Measurements from ENCODE around the gene EMILIN3. TPM values are rescaled to one million over a fixed set of nuclear protein-coding genes. Genes with fewer than 3 reads are reported as not detected.

EMILIN3 gene
- total RNA-seq, 1 donor from 2014 or later: 0.47 TPM

- no peaks in the 10 kb centered on the region for H3K36me3 Mint-ChIP-seq (ENCODE audit: low read depth)
- no peak for TF ChIP-seq CTCF (IDR thresholded peaks at IDR 0.05)
- H3K27me3 Mint-ChIP-seq (ENCODE audit: low read depth): no peaks in the 10 kb centered on the region
- no peak overlapping the region for H3K4me3 Mint-ChIP-seq (ENCODE audit: unreplicated experiment)
- DNase-seq (ENCODE audit: low spot score): no peak
- no peak overlapping the region for H3K27ac Mint-ChIP-seq (ENCODE audit: unreplicated experiment)
- no peaks in the 10 kb centered on the region for H3K9me3 Mint-ChIP-seq (ENCODE audit: low read depth)
- peaks cover 15% of the 10 kb centered on the region for H3K4me1 Mint-ChIP-seq (ENCODE audit: low read depth)
Observed at GRCh38 chr20:41391587-41392001, 25.0 kb upstream of the EMILIN3 start.

DNA sequence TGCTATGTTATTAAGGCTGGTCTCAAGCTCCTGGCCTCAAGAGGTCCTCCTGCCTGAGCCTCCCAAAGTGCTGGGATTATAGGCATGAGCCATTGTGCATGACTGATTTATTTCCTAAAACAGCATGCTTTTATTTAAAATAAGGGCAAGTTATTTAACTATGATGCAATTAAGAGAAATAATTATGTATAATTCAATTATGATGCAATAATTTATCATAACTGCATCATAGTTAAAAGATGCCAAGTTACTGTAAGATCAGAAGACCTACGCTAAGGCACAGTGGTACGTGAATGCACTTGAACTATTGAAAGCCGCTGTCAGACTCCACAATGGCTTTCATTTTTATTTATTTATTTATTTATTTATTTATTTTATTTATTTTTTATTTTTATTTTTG, 24.3 kb upstream of the EMILIN3 start:
- H3K27me3 Mint-ChIP-seq (ENCODE audit: low read depth): no peaks in the 10 kb centered on the region
- H3K27ac Mint-ChIP-seq (ENCODE audit: unreplicated experiment): no peak overlapping the region
- TF ChIP-seq CTCF (IDR thresholded peaks at IDR 0.05): no peak
- no peaks in the 10 kb centered on the region for H3K36me3 Mint-ChIP-seq (ENCODE audit: low read depth)
- peaks cover 12% of the 10 kb centered on the region for H3K4me1 Mint-ChIP-seq (ENCODE audit: low read depth)
- no peaks in the 10 kb centered on the region for H3K9me3 Mint-ChIP-seq (ENCODE audit: low read depth)
- H3K4me3 Mint-ChIP-seq (ENCODE audit: unreplicated experiment): no peak overlapping the region
- no peak for DNase-seq (ENCODE audit: low spot score)

GRCh38 chr20:41387444-41387851, 20.8 kb upstream of the EMILIN3 start:
- peak; percentile 46 for DNase-seq (ENCODE audit: low spot score)
- Mint-ChIP-seq H3K9me3 (ENCODE audit: low read depth) (no peaks in the 10 kb centered on the region), H3K36me3 (ENCODE audit: low read depth) (no peaks in the 10 kb centered on the region), H3K4me3 (ENCODE audit: unreplicated experiment) (no peak overlapping the region), H3K4me1 (ENCODE audit: low read depth) (peaks cover 12% of the 10 kb centered on the region), H3K27me3 (ENCODE audit: low read depth) (no peaks in the 10 kb centered on the region), H3K27ac (ENCODE audit: unreplicated experiment) (no peak overlapping the region)
- peak; percentile 43 for TF ChIP-seq CTCF (IDR thresholded peaks at IDR 0.05)

- no peak for TF ChIP-seq CTCF (IDR thresholded peaks at IDR 0.05)
- DNase-seq (ENCODE audit: low spot score): peak; percentile 55
- Mint-ChIP-seq H3K36me3 (ENCODE audit: low read depth) (no peaks in the 10 kb centered on the region), H3K27me3 (ENCODE audit: low read depth) (no peaks in the 10 kb centered on the region), H3K4me3 (ENCODE audit: unreplicated experiment) (no peak overlapping the region), H3K27ac (ENCODE audit: unreplicated experiment) (no peak overlapping the region), H3K4me1 (ENCODE audit: low read depth) (peaks cover 7% of the 10 kb centered on the region), H3K9me3 (ENCODE audit: low read depth) (no peaks in the 10 kb centered on the region)
Observed at GRCh38 chr20:41386502-41387427, 20.1 kb upstream of the EMILIN3 start.

DNA sequence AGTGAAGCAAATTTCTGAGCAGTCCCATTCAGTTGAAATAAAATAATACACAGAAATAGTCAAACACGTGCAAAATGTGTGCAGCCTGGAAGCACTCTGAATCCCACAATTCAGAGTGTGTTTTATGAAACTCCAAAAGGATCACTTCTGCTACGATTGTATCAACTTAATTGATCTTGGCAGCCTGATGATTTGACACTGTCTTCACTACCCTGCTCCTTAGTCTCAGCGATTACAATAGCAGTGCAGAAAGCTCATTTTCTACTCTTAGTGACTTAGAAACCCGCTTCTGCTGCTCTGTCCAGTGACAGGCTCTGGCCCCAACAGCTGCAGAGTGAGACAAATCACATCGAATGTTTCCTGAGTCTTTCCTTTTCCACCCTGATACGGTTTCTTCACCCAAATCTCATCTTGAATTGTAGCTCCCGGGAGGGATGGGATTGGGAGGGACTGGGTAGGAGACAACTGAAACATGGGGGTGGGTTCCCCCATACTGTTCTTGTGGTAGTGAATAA, 16.2 kb upstream of the EMILIN3 start:
- peaks cover 10% of the 10 kb centered on the region for H3K27me3 Mint-ChIP-seq (ENCODE audit: low read depth)
- TF ChIP-seq CTCF (IDR thresholded peaks at IDR 0.05): no peak
- DNase-seq (ENCODE audit: low spot score): peak; percentile 7
- peaks cover 4% of the 10 kb centered on the region for H3K4me1 Mint-ChIP-seq (ENCODE audit: low read depth)
- H3K9me3 Mint-ChIP-seq (ENCODE audit: low read depth): no peaks in the 10 kb centered on the region
- H3K4me3 Mint-ChIP-seq (ENCODE audit: unreplicated experiment): no peak overlapping the region
- no peak overlapping the region for H3K27ac Mint-ChIP-seq (ENCODE audit: unreplicated experiment)
- H3K36me3 Mint-ChIP-seq (ENCODE audit: low read depth): no peaks in the 10 kb centered on the region

All from chondrocyte (in vitro differentiated cells).